Activated T-helper 17 cell treated with anti-CD3 and anti-CD28 coated beads, Interleukin-2, amount 50 U/mL, for 72 hours (primary cell): ENCODE results near the gene DTNB. TPM values are rescaled to one million over a fixed set of nuclear protein-coding genes. Genes with fewer than 3 reads are reported as not detected.
"Not testable (repeated sequence)": the region's sequence is repeated elsewhere in the genome, so short reads cannot be mapped to it uniquely, and the experiment has no call there.

Experiments used
- ATAC-seq: fragments of 150-1000 bp; cut with Tn5 transposase; replicated peaks from 2 replicates; pipeline ENCODE4 v1.10.0; 2021; ENCODE audit warnings: mild to moderate bottlenecking, moderate library complexity
- H3K27ac Mint-ChIP-seq: one replicate; pipeline ENCODE4 v1.8.0; 2022; ENCODE audit warnings: mixed read lengths
- H3K27me3 Mint-ChIP-seq: one replicate; pipeline ENCODE4 v1.8.0; 2022; ENCODE audit warnings: mixed read lengths
- H3K36me3 Mint-ChIP-seq: one replicate; pipeline ENCODE4 v1.8.0; 2022; ENCODE audit warnings: low read depth, mild to moderate bottlenecking, mixed read lengths
- H3K4me1 Mint-ChIP-seq: one replicate; pipeline ENCODE4 v1.8.0; 2022; ENCODE audit warnings: mixed read lengths
- H3K4me3 Mint-ChIP-seq: one replicate; pipeline ENCODE4 v1.8.0; 2022; ENCODE audit warnings: mild to moderate bottlenecking, mixed read lengths
- H3K9me3 Mint-ChIP-seq: one replicate; pipeline ENCODE4 v1.8.0; 2022; ENCODE audit warnings: mixed read lengths
- total RNA-seq, 2 donors: library from RNA; stranded (reverse); gene quantifications; one replicate each; pipeline ENCODE4 v1.2.3, GENCODE V29; 2022

DTNB gene
- total RNA-seq, 2 donors from 2014 or later, result 10.0 to 11.8 TPM

GRCh38 chr2:25410370-25410769, 263.0 kb downstream of the DTNB start:
- Mint-ChIP-seq H3K36me3 (no peaks in the 10 kb centered on the region), H3K27me3 (no peaks in the 10 kb centered on the region), H3K4me3 (no peak overlapping the region), H3K27ac (no peak overlapping the region), H3K9me3 (no peaks in the 10 kb centered on the region), H3K4me1 (no peaks in the 10 kb centered on the region)
- no peak for ATAC-seq

GRCh38 chr2:25409468-25409867, 263.9 kb downstream of the DTNB start:
- Mint-ChIP-seq H3K27me3 (no peaks in the 10 kb centered on the region), H3K9me3 (no peaks in the 10 kb centered on the region), H3K27ac (no peak overlapping the region), H3K36me3 (no peaks in the 10 kb centered on the region), H3K4me1 (no peaks in the 10 kb centered on the region), H3K4me3 (no peak overlapping the region)
- ATAC-seq, result no peak

DNA sequence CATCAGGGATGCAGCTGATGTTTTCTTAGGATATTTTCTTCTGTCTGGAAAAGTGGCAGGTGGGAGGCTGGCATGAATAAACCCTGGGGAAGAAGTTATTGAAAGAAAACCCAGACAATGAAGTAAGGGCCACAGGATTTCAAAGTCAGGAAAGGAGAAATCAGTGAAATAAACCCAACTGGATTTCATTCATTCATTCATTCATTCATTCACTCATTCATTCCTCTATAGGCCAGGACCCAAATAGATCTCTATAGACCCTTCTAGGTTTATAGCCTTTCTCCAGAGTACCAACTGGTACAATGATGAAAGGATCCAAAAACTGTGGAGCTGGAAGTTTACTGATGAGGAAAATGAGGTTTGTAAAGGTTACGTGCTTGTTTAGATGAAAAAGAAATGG, 264.3 kb downstream of the DTNB start:
- Mint-ChIP-seq H3K27me3 (no peaks in the 10 kb centered on the region), H3K27ac (peak overlapping the region; percentile 2), H3K36me3 (no peaks in the 10 kb centered on the region), H3K4me1 (no peaks in the 10 kb centered on the region), H3K4me3 (no peak overlapping the region), H3K9me3 (no peaks in the 10 kb centered on the region)
- no peak for ATAC-seq

DNA sequence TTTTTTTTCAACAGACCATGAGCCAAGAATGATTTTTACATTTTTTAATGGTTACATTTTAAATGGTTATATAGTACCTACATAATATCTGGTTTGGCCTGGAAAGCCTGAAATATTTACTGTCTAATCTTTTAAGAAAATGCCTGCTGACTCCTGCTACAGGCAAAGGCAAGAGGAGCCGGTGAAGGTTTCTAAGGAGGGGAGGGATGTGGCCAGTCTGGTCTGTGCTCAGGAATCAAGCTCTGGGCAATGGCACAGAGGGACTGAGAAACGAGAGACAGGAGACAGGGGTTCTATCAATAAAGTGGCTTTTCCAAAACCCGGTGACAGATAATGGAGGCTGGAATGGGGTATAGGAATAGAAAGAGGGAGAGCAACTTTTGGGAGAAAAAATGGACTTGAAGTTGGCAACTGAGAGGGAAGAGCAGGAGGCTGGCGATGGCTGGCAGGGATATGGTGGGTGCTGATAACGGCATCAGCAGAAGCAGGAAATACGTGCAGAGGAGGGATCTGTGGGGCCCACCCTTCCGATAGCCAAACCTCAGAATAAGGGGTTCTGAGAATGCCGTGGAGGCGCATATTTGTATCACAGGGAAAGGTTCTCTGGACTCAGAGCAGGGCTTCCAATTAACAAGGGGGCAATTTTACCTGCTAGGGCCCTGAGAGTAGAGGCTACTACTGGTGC, 267.6 kb downstream of the DTNB start:
- H3K27ac Mint-ChIP-seq, result no peak overlapping the region
- no peaks in the 10 kb centered on the region for H3K9me3 Mint-ChIP-seq
- ATAC-seq, result no peak
- H3K4me1 Mint-ChIP-seq, result peaks cover 4% of the 10 kb centered on the region
- H3K27me3 Mint-ChIP-seq, result no peaks in the 10 kb centered on the region
- H3K4me3 Mint-ChIP-seq, result no peak overlapping the region
- no peaks in the 10 kb centered on the region for H3K36me3 Mint-ChIP-seq

GRCh38 chr2:25403120-25403760, 270.1 kb downstream of the DTNB start:
- H3K36me3 Mint-ChIP-seq, H3K27me3 Mint-ChIP-seq, H3K4me3 Mint-ChIP-seq, H3K27ac Mint-ChIP-seq, ATAC-seq, H3K4me1 Mint-ChIP-seq, H3K9me3 Mint-ChIP-seq: not testable (repeated sequence)

- H3K4me3 Mint-ChIP-seq, result no peak overlapping the region
- peaks cover 4% of the 10 kb centered on the region for H3K4me1 Mint-ChIP-seq
- no peaks in the 10 kb centered on the region for H3K9me3 Mint-ChIP-seq
- no peak for ATAC-seq
- H3K36me3 Mint-ChIP-seq, result no peaks in the 10 kb centered on the region
- no peak overlapping the region for H3K27ac Mint-ChIP-seq
- H3K27me3 Mint-ChIP-seq, result no peaks in the 10 kb centered on the region
Measured at GRCh38 chr2:25402477-25402876, 270.9 kb downstream of the DTNB start.

DNA sequence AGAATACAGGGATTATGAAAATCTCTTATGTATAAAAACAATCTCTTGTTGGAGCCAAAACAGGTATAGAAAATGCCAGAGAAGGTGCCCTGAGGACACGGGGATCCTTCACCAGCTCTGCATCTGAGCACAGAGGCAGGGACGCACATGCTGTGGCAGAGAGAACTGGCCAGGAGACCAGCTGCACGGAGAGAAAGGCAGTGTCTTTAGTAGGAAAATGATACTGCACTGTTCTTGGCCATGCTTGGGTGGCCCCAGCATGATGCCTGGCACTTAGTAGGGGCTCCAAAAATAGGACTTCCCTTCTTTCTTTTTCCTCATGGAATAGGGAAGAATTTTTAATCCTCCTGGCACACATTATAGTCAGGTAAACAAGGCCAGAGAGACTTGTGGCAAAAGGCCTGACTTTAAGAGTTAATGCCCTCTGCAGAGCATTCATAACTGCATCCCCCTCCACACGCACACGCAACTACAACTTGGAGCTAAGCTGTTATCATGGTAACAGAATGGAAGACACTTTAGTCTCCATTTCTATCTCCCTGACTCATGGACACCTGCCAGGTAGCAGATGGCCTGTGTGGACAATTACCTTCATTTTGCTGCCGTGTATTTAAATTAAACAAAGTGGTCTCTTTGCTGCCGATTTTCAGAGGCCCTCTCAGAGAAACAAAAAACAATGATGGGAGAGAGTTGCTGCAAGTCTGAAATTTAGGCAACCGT, 271.9 kb downstream of the DTNB start:
- Mint-ChIP-seq H3K4me1 (peaks cover 4% of the 10 kb centered on the region), H3K4me3 (no peak overlapping the region), H3K27ac (no peak overlapping the region), H3K27me3 (no peaks in the 10 kb centered on the region), H3K9me3 (no peaks in the 10 kb centered on the region), H3K36me3 (no peaks in the 10 kb centered on the region)
- ATAC-seq, result no peak

DNA sequence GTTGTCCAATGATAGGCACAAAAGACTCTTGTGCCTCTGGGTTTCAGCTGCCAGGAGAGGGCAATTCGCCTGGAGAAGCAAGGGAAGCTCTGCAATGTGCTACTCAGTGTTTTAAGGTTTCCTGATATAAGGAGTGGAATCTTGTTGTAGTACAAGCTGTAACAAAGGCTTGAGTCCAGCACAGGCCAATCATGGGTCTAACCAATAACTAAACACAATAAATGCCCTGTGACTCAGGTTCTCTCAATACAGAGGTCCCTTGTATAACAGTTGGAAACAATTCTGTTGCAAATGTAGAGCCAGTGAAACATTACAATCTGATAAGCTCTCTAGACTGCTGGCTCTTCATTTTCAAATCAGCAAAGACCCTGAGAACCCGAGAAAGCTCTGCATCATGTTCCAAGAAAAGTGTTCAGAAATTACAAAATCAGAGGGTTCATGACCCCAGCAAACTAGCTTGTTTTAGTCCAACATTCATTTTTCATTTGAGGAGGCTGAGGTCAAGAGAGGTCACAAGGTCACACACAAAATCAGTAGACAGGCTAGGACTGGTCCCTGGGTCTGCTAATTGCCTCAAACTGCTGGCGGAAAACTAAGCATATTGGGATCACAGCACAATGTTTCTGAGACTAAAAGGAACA, 272.7 kb downstream of the DTNB start:
- no peak overlapping the region for H3K4me3 Mint-ChIP-seq
- H3K36me3 Mint-ChIP-seq, result no peaks in the 10 kb centered on the region
- H3K27ac Mint-ChIP-seq, result no peak overlapping the region
- peaks cover 4% of the 10 kb centered on the region for H3K4me1 Mint-ChIP-seq
- H3K9me3 Mint-ChIP-seq, result no peaks in the 10 kb centered on the region
- no peaks in the 10 kb centered on the region for H3K27me3 Mint-ChIP-seq
- ATAC-seq, result no peak

DNA sequence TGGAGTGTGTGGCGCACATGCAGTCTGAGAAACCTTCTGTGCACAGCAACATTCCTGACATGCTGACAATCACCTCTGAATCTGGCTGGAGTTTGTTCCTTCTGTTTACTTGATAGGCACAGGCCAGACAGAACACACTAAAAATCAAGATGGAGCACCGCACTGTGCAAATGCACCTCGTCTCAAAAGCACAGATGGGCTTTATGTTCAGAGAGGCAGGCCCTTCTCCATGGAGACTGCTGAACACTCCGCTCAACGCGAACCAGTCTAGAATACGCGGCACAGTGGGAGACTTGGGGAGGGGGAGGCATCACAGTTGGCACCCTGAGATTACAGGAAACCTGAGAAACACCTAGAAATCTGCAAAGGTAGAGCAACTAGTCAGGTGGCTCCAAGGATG, 273.2 kb downstream of the DTNB start:
- H3K27ac Mint-ChIP-seq, result no peak overlapping the region

GRCh38 chr2:25398534-25398933, 274.8 kb downstream of the DTNB start:
- H3K27me3 Mint-ChIP-seq, result no peaks in the 10 kb centered on the region
- peaks cover 4% of the 10 kb centered on the region for H3K4me1 Mint-ChIP-seq
- ATAC-seq, result no peak
- no peaks in the 10 kb centered on the region for H3K36me3 Mint-ChIP-seq
- H3K27ac Mint-ChIP-seq, result no peak overlapping the region
- H3K9me3 Mint-ChIP-seq, result no peaks in the 10 kb centered on the region
- H3K4me3 Mint-ChIP-seq, result no peak overlapping the region

More for the DNA sequence above, 273.2 kb downstream of the DTNB start:
- no peak overlapping the region for H3K4me3 Mint-ChIP-seq
- no peaks in the 10 kb centered on the region for H3K36me3 Mint-ChIP-seq
- no peaks in the 10 kb centered on the region for H3K27me3 Mint-ChIP-seq
- ATAC-seq, result no peak
- H3K9me3 Mint-ChIP-seq, result no peaks in the 10 kb centered on the region
- peaks cover 4% of the 10 kb centered on the region for H3K4me1 Mint-ChIP-seq

DNA sequence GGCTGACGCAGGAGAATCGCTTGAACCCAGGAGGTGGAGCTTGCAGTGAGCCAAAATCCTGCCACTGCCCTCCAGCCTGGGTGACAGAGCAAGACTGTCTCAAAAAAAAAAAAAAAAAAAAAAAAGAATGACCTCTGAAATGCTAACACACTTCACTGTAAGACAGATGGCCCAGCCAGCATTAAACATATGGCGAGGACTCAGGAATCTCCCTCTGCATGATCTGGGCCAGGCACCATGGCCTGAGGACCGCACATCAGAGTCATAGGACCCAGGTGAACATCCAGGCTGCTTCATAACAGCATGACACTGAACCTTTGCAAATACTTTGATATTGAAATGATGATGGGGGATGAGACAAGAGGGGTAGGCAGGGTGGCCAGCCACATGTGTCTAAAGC, 275.6 kb downstream of the DTNB start:
- no peak overlapping the region for H3K4me3 Mint-ChIP-seq
- ATAC-seq, result no peak
- no peaks in the 10 kb centered on the region for H3K9me3 Mint-ChIP-seq
- no peaks in the 10 kb centered on the region for H3K27me3 Mint-ChIP-seq
- no peaks in the 10 kb centered on the region for H3K36me3 Mint-ChIP-seq
- no peak overlapping the region for H3K27ac Mint-ChIP-seq
- peaks cover 4% of the 10 kb centered on the region for H3K4me1 Mint-ChIP-seq

GRCh38 chr2:25389161-25389560, 284.2 kb downstream of the DTNB start:
- no peak for ATAC-seq
- H3K4me3 Mint-ChIP-seq, result no peak overlapping the region
- no peak overlapping the region for H3K27ac Mint-ChIP-seq
- no peaks in the 10 kb centered on the region for H3K27me3 Mint-ChIP-seq
- H3K4me1 Mint-ChIP-seq, result no peaks in the 10 kb centered on the region
- H3K9me3 Mint-ChIP-seq, result no peaks in the 10 kb centered on the region
- peaks cover 11% of the 10 kb centered on the region for H3K36me3 Mint-ChIP-seq

GRCh38 chr2:25388491-25388890, 284.9 kb downstream of the DTNB start:
- no peaks in the 10 kb centered on the region for H3K9me3 Mint-ChIP-seq
- no peak overlapping the region for H3K4me3 Mint-ChIP-seq
- no peak for ATAC-seq
- peaks cover 11% of the 10 kb centered on the region for H3K36me3 Mint-ChIP-seq
- no peak overlapping the region for H3K27ac Mint-ChIP-seq
- H3K4me1 Mint-ChIP-seq, result no peaks in the 10 kb centered on the region
- H3K27me3 Mint-ChIP-seq, result no peaks in the 10 kb centered on the region

- Mint-ChIP-seq H3K4me3 (no peak overlapping the region), H3K4me1 (no peaks in the 10 kb centered on the region), H3K9me3 (no peaks in the 10 kb centered on the region), H3K36me3 (peaks cover 11% of the 10 kb centered on the region), H3K27ac (no peak overlapping the region), H3K27me3 (no peaks in the 10 kb centered on the region)
- ATAC-seq, result no peak
Measured at GRCh38 chr2:25387876-25388449, 285.4 kb downstream of the DTNB start.
